ENCODE results near the gene CACNA2D3.

CACNA2D3 gene

DNA sequence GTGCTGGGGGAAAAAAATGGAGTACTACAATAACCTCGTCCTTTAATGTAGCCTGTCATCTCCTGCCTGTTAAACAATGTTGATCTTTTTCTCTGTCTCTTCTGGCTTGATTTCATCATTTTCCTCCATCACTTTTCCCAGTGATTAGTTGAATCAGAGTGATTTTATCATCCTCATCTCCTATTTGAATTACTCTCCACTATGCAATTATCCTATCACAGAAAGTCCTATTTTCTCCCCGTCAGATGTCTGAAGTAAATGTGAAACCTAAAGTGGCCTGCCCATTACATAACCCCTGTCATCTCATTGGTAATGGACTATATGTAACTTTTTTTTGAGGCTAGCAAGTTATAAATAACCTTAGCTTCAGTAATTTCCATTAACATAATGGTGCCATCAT, 201.8 kb downstream of the CACNA2D3 start:
- Histone ChIP-seq H3K36me3 (ENCODE audit: control insufficient read depth, insufficient read depth, low read length) (no peaks in the 10 kb centered on the region), H3K4me3 (ENCODE audit: low read depth, low read length) (no peak overlapping the region), H3K27me3 (ENCODE audit: control insufficient read depth, insufficient read depth, low read length) (no peaks in the 10 kb centered on the region), H3K4me2 (ENCODE audit: low read length) (no peak overlapping the region), H3K27ac (no peak overlapping the region), H3K4me1 (peaks cover 6% of the 10 kb centered on the region), H3K9ac (no peak overlapping the region), H2AFZ (no peak overlapping the region), H3K79me2 (no peaks in the 10 kb centered on the region), H3K9me3 (ENCODE audit: control insufficient read depth, low read length) (no peaks in the 10 kb centered on the region)
- TF ChIP-seq, protein P1, sequence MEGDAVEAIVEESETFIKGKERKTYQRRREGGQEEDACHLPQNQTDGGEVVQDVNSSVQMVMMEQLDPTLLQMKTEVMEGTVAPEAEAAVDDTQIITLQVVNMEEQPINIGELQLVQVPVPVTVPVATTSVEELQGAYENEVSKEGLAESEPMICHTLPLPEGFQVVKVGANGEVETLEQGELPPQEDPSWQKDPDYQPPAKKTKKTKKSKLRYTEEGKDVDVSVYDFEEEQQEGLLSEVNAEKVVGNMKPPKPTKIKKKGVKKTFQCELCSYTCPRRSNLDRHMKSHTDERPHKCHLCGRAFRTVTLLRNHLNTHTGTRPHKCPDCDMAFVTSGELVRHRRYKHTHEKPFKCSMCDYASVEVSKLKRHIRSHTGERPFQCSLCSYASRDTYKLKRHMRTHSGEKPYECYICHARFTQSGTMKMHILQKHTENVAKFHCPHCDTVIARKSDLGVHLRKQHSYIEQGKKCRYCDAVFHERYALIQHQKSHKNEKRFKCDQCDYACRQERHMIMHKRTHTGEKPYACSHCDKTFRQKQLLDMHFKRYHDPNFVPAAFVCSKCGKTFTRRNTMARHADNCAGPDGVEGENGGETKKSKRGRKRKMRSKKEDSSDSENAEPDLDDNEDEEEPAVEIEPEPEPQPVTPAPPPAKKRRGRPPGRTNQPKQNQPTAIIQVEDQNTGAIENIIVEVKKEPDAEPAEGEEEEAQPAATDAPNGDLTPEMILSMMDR (IDR thresholded peaks at IDR 0.05) = no peak

DNA sequence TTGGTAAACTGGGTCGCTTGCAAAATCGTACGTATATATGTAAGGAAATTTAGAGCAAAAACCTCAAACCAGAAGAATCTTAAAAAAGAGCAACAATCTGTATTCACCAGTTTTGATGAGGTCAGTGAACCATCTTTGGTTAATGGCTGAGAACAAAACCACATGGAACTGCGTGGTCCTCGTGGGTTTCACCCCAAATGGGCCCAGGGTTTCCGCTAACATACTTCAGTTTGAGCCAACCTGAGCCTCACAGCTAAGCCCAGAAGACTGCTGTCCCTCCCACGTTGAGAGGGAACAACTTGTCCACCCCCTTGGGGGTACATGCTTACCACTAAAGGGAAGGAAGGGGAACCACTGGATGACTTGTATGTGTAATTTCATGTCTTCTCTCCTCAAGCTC, 204.6 kb downstream of the CACNA2D3 start:
- H3K27me3 ChIP-seq (ENCODE audit: control insufficient read depth, insufficient read depth, low read length) = no peaks in the 10 kb centered on the region
- H2AFZ ChIP-seq = no peak overlapping the region
- H3K79me2 ChIP-seq = no peaks in the 10 kb centered on the region
- no peaks in the 10 kb centered on the region for H3K36me3 ChIP-seq (ENCODE audit: control insufficient read depth, insufficient read depth, low read length)
- no peak overlapping the region for H3K4me3 ChIP-seq (ENCODE audit: low read depth, low read length)
- H3K27ac ChIP-seq = no peak overlapping the region
- no peak overlapping the region for H3K4me2 ChIP-seq (ENCODE audit: low read length)
- peaks cover 7% of the 10 kb centered on the region for H3K4me1 ChIP-seq
- H3K9me3 ChIP-seq (ENCODE audit: control insufficient read depth, low read length) = no peaks in the 10 kb centered on the region
- no peak overlapping the region for H3K9ac ChIP-seq
- TF ChIP-seq, protein P1 (IDR thresholded peaks at IDR 0.05) = no peak

DNA sequence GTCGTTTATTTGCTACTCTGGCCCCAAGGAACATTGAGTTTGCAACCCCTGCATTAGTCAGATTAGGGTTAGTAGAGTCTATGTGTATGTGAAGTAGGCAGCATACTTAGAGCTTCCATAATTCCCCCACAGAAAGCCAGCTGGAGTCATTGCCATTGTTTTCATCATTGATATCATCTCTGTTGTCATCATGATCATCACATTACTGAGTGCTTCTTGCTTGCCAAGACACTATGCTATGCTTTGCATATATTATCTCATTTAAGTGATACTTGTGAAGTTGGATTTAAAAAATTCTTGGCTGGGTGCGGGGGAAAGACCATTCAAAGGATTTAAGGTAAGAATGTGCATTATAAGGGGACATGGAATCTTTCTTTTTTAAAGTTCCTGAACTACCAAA, 209.0 kb downstream of the CACNA2D3 start:
- Histone ChIP-seq H3K27me3 (ENCODE audit: control insufficient read depth, insufficient read depth, low read length) (no peaks in the 10 kb centered on the region), H3K9me3 (ENCODE audit: control insufficient read depth, low read length) (no peaks in the 10 kb centered on the region), H3K4me2 (ENCODE audit: low read length) (no peak overlapping the region), H2AFZ (no peak overlapping the region), H3K4me1 (peaks cover 3% of the 10 kb centered on the region), H3K36me3 (ENCODE audit: control insufficient read depth, insufficient read depth, low read length) (no peaks in the 10 kb centered on the region), H3K27ac (no peak overlapping the region), H3K9ac (no peak overlapping the region), H3K79me2 (no peaks in the 10 kb centered on the region), H3K4me3 (ENCODE audit: low read depth, low read length) (no peak overlapping the region)
- TF ChIP-seq, protein P1 (IDR thresholded peaks at IDR 0.05) = no peak

DNA sequence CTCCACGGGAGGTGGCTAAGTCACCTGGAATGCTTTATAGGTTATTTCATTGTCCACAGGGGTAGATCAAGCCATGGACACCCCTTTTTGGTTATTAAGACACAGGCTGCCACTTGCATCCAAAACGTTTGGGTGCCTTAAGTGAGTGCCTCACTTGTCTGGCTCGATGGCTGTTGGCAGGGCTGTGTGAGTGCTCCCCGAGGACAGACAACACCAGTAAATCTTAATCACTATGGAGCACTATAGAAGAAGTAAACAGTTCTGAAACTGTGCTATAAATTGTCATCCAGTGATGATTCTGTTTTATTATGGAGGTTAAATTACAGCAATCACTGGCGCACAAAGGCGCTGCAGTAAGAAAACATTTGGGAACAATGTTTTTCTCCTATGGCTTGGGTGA, 215.5 kb downstream of the CACNA2D3 start:
- H3K27ac ChIP-seq = no peak overlapping the region
- no peak overlapping the region for H3K9ac ChIP-seq
- no peak overlapping the region for H3K4me3 ChIP-seq (ENCODE audit: low read depth, low read length)
- H3K4me1 ChIP-seq = peaks cover 2% of the 10 kb centered on the region
- no peak overlapping the region for H2AFZ ChIP-seq
- H3K79me2 ChIP-seq = no peaks in the 10 kb centered on the region
- H3K27me3 ChIP-seq (ENCODE audit: control insufficient read depth, insufficient read depth, low read length) = no peaks in the 10 kb centered on the region
- no peaks in the 10 kb centered on the region for H3K9me3 ChIP-seq (ENCODE audit: control insufficient read depth, low read length)
- TF ChIP-seq, protein P1 (IDR thresholded peaks at IDR 0.05) = no peak
- H3K4me2 ChIP-seq (ENCODE audit: low read length) = no peak overlapping the region
- no peaks in the 10 kb centered on the region for H3K36me3 ChIP-seq (ENCODE audit: control insufficient read depth, insufficient read depth, low read length)

DNA sequence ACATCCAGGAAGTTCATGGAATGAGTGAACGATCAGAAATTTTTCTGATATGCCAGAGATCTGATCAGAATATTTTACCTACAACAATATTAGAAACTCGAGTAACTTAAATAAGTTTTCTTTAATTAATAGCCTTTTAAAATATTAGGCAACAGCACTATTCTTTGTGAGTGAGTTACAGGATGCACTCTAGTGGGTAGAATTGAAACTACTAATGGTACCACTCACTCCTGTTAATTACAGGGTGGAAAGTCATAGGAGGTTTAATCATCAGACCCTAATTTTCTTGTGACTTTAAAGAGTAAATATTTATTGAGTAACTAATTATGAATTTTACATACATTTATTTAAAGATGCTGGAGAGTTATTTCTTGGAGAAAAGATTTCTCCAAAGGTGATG, 217.3 kb downstream of the CACNA2D3 start:
- Histone ChIP-seq H3K4me1 (peaks cover 2% of the 10 kb centered on the region), H3K36me3 (ENCODE audit: control insufficient read depth, insufficient read depth, low read length) (no peaks in the 10 kb centered on the region), H2AFZ (no peak overlapping the region), H3K4me3 (ENCODE audit: low read depth, low read length) (no peak overlapping the region), H3K4me2 (ENCODE audit: low read length) (no peak overlapping the region), H3K79me2 (no peaks in the 10 kb centered on the region), H3K9me3 (ENCODE audit: control insufficient read depth, low read length) (no peaks in the 10 kb centered on the region), H3K27me3 (ENCODE audit: control insufficient read depth, insufficient read depth, low read length) (no peaks in the 10 kb centered on the region), H3K27ac (no peak overlapping the region), H3K9ac (no peak overlapping the region)
- TF ChIP-seq, protein P1 (IDR thresholded peaks at IDR 0.05) = no peak

All from parathyroid adenoma (tissue), 2 donors.